ENCODE measurements around the gene GRK5.

The GRK5 gene

DNA sequence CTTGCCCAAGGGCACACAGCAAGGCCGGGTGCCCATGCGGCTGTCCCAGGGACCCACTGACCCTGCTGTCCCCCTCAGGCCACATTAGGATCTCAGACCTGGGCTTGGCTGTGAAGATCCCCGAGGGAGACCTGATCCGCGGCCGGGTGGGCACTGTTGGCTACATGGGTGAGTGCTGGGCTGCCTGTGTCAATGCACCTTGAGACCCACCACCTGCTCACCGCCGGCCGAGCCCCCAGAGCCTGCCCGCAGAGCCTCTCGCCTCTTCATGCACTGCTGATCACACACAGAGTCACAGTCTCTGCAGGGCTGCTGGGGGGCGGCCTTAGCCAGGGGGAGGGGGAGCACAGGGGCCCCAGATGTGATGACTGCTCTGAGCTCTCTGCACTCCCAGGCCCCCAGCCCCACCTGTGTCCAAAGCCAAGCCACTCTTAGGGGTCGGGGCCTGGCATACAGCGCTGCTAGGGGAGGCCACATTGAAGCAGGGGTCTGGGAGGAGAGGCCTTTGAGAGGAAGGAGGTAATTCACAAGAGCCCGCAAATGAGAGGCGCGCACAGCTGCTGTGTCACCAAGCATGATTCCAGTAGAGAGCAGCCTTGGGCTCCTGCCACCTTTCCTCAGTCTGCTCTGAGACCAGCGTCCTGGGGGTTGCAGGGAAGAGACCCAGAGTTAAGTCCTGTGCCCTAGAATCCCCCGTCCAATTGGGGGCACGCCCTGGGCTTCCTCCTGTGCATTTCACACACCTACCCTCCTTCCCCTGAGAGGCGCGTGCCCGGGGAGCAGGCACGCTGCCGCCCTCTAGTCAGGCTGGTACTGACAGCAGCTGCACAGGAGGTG lies 234.8 kb downstream of the GRK5 start:
- Histone ChIP-seq H3K4me3 (ENCODE audit: low read depth, low read length) (no peak overlapping the region), H3K27me3 (no peaks in the 10 kb centered on the region), H3K9me3 (no peaks in the 10 kb centered on the region), H3K4me1 (no peaks in the 10 kb centered on the region), H3K36me3 (no peaks in the 10 kb centered on the region)
- DNase-seq = no peak
- TF ChIP-seq, protein P1, sequence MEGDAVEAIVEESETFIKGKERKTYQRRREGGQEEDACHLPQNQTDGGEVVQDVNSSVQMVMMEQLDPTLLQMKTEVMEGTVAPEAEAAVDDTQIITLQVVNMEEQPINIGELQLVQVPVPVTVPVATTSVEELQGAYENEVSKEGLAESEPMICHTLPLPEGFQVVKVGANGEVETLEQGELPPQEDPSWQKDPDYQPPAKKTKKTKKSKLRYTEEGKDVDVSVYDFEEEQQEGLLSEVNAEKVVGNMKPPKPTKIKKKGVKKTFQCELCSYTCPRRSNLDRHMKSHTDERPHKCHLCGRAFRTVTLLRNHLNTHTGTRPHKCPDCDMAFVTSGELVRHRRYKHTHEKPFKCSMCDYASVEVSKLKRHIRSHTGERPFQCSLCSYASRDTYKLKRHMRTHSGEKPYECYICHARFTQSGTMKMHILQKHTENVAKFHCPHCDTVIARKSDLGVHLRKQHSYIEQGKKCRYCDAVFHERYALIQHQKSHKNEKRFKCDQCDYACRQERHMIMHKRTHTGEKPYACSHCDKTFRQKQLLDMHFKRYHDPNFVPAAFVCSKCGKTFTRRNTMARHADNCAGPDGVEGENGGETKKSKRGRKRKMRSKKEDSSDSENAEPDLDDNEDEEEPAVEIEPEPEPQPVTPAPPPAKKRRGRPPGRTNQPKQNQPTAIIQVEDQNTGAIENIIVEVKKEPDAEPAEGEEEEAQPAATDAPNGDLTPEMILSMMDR (IDR thresholded peaks at IDR 0.05; ENCODE audit: low read depth, low read length) = no peak

DNA sequence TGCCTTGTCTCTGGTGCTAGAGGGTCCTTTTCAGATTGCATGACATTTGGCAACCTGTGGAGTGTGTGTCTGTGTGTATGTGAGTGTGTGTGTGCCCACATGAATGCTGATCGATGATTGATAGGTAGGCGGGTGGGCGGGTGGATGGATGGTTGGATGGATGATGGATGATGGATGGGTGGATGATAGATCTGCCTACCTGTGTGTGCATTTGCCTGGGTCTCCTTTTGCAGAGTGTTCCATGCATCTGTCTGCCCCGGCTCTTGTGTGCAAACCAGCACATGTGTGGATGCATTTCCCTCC lies 235.3 kb downstream of the GRK5 start:
- no peaks in the 10 kb centered on the region for H3K27me3 ChIP-seq
- no peak for DNase-seq
- no peaks in the 10 kb centered on the region for H3K36me3 ChIP-seq
- no peaks in the 10 kb centered on the region for H3K4me1 ChIP-seq
- no peaks in the 10 kb centered on the region for H3K9me3 ChIP-seq
- no peak overlapping the region for H3K4me3 ChIP-seq (ENCODE audit: low read depth, low read length)
- TF ChIP-seq, protein P1 (IDR thresholded peaks at IDR 0.05; ENCODE audit: low read depth, low read length) = no peak

DNA sequence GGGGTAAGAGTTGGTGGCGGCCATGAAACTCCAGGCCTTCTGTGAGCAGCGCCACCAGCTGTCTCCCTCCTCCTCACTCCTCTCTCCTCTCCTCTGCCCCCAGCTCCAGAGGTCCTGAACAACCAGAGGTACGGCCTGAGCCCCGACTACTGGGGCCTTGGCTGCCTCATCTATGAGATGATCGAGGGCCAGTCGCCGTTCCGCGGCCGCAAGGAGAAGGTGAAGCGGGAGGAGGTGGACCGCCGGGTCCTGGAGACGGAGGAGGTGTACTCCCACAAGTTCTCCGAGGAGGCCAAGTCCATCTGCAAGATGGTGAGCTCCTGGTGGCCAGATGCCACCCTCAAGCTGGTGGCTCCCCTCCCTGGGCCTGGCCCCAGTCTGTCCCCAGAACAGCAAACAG lies 236.1 kb downstream of the GRK5 start:
- Histone ChIP-seq H3K4me1 (no peaks in the 10 kb centered on the region), H3K36me3 (no peaks in the 10 kb centered on the region), H3K27me3 (no peaks in the 10 kb centered on the region), H3K4me3 (ENCODE audit: low read depth, low read length) (no peak overlapping the region), H3K9me3 (no peaks in the 10 kb centered on the region)
- no peak for DNase-seq
- TF ChIP-seq, protein P1 (IDR thresholded peaks at IDR 0.05; ENCODE audit: low read depth, low read length) = no peak

DNA sequence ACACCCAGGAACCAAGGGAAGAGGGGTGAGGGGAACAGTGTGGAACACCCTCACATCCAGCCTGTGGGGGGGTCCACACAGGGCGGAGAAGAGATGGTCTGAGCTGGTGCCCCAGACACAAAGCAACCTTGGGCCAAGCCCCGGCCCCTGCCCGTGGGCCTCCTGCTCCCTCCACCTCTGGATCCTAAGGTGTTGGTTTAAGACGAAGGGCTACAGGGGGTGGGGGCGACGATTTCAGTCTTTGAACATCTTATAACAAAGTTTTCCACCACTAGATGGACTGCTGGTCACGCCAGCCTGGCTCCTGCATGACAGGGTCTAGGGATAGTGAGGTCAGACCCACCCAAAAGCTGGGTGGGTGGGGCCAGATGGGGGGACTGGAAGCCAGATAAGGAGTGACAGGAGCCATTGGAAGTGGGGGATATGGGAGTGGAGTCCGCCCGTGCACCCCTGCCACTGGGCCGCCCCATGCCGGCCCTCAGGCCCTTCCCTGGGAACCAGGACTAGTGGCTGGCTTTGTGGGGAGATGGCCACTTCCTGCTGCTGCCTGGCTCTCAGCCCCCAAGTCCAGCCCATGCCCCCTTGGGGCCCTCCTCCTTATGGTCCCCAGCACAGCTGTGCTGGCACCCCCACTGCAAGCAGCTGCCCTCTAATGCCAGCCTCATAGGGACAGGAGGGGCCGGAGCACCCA lies 236.7 kb downstream of the GRK5 start:
- Histone ChIP-seq H3K36me3 (no peaks in the 10 kb centered on the region), H3K4me3 (ENCODE audit: low read depth, low read length) (no peak overlapping the region), H3K9me3 (no peaks in the 10 kb centered on the region), H3K27me3 (no peaks in the 10 kb centered on the region), H3K4me1 (no peaks in the 10 kb centered on the region)
- DNase-seq = no peak
- TF ChIP-seq, protein P1 (IDR thresholded peaks at IDR 0.05; ENCODE audit: low read depth, low read length) = no peak

DNA sequence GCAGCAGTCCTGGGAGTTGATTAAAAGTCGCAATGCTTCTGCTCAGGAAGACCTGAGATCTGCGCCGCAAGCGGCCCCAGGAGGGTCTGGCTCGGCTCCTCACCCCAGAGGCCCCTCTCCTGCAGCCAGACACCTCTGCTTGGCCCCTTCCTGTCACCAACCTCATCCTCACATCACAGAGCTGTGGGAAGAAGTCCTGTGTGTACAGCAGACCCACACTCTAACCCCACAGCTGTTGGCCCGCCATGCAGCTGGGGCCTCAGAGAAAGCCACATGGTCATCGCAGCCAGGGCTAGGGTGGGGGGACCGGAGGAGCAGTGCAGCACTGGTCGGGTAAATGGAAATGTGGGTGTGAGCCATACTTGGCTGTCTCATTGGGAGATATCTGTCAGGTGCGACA lies 237.5 kb downstream of the GRK5 start:
- Histone ChIP-seq H3K36me3 (no peaks in the 10 kb centered on the region), H3K4me3 (ENCODE audit: low read depth, low read length) (no peak overlapping the region), H3K27me3 (no peaks in the 10 kb centered on the region), H3K4me1 (peaks cover 6% of the 10 kb centered on the region), H3K9me3 (no peaks in the 10 kb centered on the region)
- TF ChIP-seq, protein P1 (IDR thresholded peaks at IDR 0.05; ENCODE audit: low read depth, low read length) = no peak
- no peak for DNase-seq

DNA sequence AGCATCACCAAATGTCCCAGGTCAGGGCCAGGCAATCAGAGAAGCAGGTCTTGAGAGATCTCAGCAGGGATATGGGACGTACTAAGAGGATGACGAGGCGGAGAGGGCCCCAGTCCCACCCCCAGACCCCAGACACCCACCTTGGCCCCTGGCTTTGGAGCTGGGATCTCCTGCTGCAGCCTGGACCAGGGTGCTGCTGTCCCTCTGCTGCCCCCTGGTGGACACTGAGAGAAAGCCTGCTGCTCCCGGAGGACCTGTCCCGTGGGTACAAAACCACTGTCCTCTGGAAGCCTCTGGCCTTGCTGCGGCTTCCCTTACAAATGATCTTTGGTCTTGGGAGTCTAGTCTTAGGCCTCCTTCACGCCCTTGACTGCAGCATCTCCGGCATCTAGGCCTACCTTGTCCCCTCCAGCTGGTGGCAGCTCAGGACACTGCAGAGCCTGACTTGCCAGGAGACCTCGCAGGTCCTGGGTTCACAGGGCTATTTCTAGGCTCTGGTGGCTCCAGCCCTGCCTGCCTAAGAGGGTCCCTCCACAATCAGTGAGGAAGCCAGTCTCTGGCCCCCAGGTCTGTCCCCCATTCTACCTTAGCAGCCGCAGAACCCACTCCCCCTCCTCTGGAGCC lies 238.1 kb downstream of the GRK5 start:
- H3K4me1 ChIP-seq = peaks cover 9% of the 10 kb centered on the region
- DNase-seq = peak; percentile 84

More for the DNA sequence above, 238.1 kb downstream of the GRK5 start:
- Histone ChIP-seq H3K4me3 (ENCODE audit: low read depth, low read length) (no peak overlapping the region), H3K27me3 (no peaks in the 10 kb centered on the region), H3K36me3 (no peaks in the 10 kb centered on the region), H3K9me3 (no peaks in the 10 kb centered on the region)
- TF ChIP-seq, protein P1 (IDR thresholded peaks at IDR 0.05; ENCODE audit: low read depth, low read length) = peak; percentile 84
